BE2C (cell line): Measurements from ENCODE around the gene TIMM8B.

ENCODE experiments used
- DNase-seq: peaks from one replicate; pipeline ENCODE4 v3.0.0-alpha.2; 2020
- H3K27me3 ChIP-seq: fragments of 250-450 bp; sonication (Bioruptor Pico); 2 replicates; pipeline ENCODE4 v1.5.1; 2020; ENCODE audit warnings: mild to moderate bottlenecking
- H3K36me3 ChIP-seq: fragments of 250-450 bp; sonication (Bioruptor Pico); 2 replicates; pipeline ENCODE4 v1.5.1; 2020; ENCODE audit warnings: mild to moderate bottlenecking
- H3K4me1 ChIP-seq: fragments of 250-450 bp; sonication (Bioruptor Pico); 2 replicates; pipeline ENCODE4 v1.5.1; 2020
- H3K4me3 ChIP-seq: 2 replicates; pipeline ENCODE4 v1.5.1; 2011; ENCODE audit warnings: low read depth, low read length
- H3K9me3 ChIP-seq: fragments of 250-450 bp; sonication (Bioruptor Pico); 2 replicates; pipeline ENCODE4 v1.5.1; 2020
- CTCF ChIP-seq: IDR thresholded peaks from 2 replicates; pipeline ENCODE4 v1.5.1; 2012; ENCODE audit warnings: mild to moderate bottlenecking, low read depth, low read length

TIMM8B gene

DNA sequence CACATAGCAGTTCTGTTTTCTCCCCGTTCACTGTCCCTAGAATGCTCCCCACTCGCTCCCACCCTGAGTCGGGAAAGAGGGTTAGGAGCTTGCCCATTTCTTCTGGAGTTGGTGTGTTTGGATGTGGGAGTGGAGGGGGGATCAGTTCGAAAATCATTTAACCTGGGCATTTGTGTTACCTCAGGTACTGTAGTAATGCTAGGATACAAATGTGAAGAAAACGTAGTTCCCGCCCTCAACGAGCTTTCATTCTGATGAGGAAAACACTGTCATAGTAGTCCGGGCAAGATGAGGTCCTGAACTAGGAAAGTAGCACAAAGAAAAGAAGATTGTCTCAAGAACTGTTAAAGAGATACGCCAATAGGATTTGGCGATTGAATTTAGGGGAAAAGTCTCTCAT is 656 bp upstream of the TIMM8B start:
- no peak for TF ChIP-seq CTCF
- Histone ChIP-seq H3K9me3 (no peaks in the 10 kb centered on the region), H3K27me3 (no peaks in the 10 kb centered on the region), H3K4me1 (no peaks in the 10 kb centered on the region; the same call in 1 of the 2 replicates), H3K4me3 (peak overlapping the region; percentile 91), H3K36me3 (peaks cover 79% of the 10 kb centered on the region)
- DNase-seq, result no peak

GRCh38 chr11:112085822-112086421 is 634 bp downstream of the TIMM8B start:
- H3K9me3 ChIP-seq, result no peaks in the 10 kb centered on the region
- no peak for TF ChIP-seq CTCF
- peak; percentile 21 for DNase-seq
- H3K36me3 ChIP-seq, result peaks cover 76% of the 10 kb centered on the region
- H3K27me3 ChIP-seq, result no peaks in the 10 kb centered on the region
- peak overlapping the region; percentile 91 for H3K4me3 ChIP-seq
- no peaks in the 10 kb centered on the region; the same call in 1 of the 2 replicates for H3K4me1 ChIP-seq

GRCh38 chr11:112082729-112083128 is 3.8 kb downstream of the TIMM8B start:
- no peaks in the 10 kb centered on the region for H3K9me3 ChIP-seq
- no peak for DNase-seq
- H3K36me3 ChIP-seq, result peaks cover 74% of the 10 kb centered on the region
- TF ChIP-seq CTCF, result no peak
- no peak overlapping the region for H3K4me3 ChIP-seq
- no peaks in the 10 kb centered on the region for H3K27me3 ChIP-seq
- no peaks in the 10 kb centered on the region; the same call in 1 of the 2 replicates for H3K4me1 ChIP-seq

- Histone ChIP-seq H3K9me3 (no peaks in the 10 kb centered on the region), H3K4me3 (peak within 1 kb of the TSS; percentile 99), H3K4me1 (no peaks in the 10 kb centered on the region; the same call in 1 of the 2 replicates), H3K27me3 (no peaks in the 10 kb centered on the region), H3K36me3 (peaks cover 35% of the 10 kb centered on the region)
- TF ChIP-seq CTCF, result peak; percentile 23; the same call in 1 of the 2 replicates
- DNase-seq, result peak; percentile 75
These were observed 12.4 kb downstream of the TIMM8B start, which contains the start of the genes NKAPD1 and PIH1D2 for GRCh38 chr11:112073941-112074811. Gene NKAPD1 (plus strand): TSS chr11:112074299. CDS start chr11:112075575, 1,276 bp downstream. Gene PIH1D2 (minus strand): TSS chr11:112074017. CDS start chr11:112073174, 843 bp downstream.

DNA sequence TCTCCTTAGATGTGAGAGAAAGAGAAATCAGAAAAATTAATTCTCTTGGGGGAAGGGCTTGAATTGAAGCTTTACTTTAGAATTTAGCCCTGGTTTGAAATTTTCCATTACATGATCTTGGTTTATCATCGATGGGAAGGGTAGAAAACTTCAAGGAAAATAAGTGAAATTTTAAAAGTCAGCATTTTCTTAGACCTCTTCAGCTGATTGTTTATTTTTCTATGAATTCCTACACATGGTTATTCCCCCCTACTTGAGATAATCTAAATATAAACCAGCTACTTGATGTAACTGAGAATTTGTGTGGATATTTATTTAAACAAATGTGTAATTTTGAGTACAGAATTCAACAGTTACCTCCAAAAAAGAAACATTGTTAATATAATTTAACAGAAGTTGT is 23.6 kb downstream of the TIMM8B start:
- Histone ChIP-seq H3K9me3 (no peaks in the 10 kb centered on the region), H3K36me3 (peaks cover 36% of the 10 kb centered on the region), H3K27me3 (no peaks in the 10 kb centered on the region), H3K4me3 (no peak overlapping the region), H3K4me1 (no peaks in the 10 kb centered on the region)
- DNase-seq, result no peak
- no peak for TF ChIP-seq CTCF
